Esophagus (tissue), 2 donors: ENCODE data around the gene OGDH. TPM values are rescaled to one million over a fixed set of nuclear protein-coding genes. Genes with fewer than 3 reads are reported as not detected.

ENCODE experiments used
- polyA plus RNA-seq, 2 donors: library from polyadenylated mRNA; stranded (reverse); fragments of 200-250 nt; gene quantifications; one replicate each; pipeline ENCODE4 v1.2.3, GENCODE V29; 2013
- donor health status: healthy with polysubstance abuse.
- donor health status: Bipolar disorder and iron deficiency.

Gene OGDH
- polyA plus RNA-seq, 2 donors: 25.8 to 43.0 TPM

Other genes starting within 250 kb of the OGDH start
- gene NUDCD3, start 116.0 kb upstream of the OGDH start, polyA plus RNA-seq: 10 to 100 TPM; 20.5 to 21.2 TPM
- under 1 TPM; 0.07 to 0.65 TPM for gene NPC1L1, start 65.3 kb upstream of the OGDH start, polyA plus RNA-seq
- gene DDX56, start 32.7 kb upstream of the OGDH start, polyA plus RNA-seq: 10 to 100 TPM; 50.1 to 84.0 TPM
- 10 to 100 TPM; 24.3 to 26.4 TPM for gene TMED4, start 24.4 kb upstream of the OGDH start, polyA plus RNA-seq
- 10 to 100 TPM; 22.5 to 66.6 TPM for gene ZMIZ2, start 142.2 kb downstream of the OGDH start, polyA plus RNA-seq
- gene PPIA, start 190.1 kb downstream of the OGDH start, polyA plus RNA-seq: 1,000 to 10,000 TPM; 4,205 to 4,319 TPM
- 10 to 100 TPM; 70.0 to 93.6 TPM for gene H2AZ2, start 241.5 kb downstream of the OGDH start, polyA plus RNA-seq